OCI-LY3 (cell line): ENCODE measurements around the gene MYL7.
"Not testable (repeated sequence)": the region's sequence is repeated elsewhere in the genome, so short reads cannot be mapped to it uniquely, and the experiment has no call there.

Experiments
- H2AFZ ChIP-seq: fragments of 200-600, 300-600 bp; shearing (Covaris generic); 2 replicates; pipeline ENCODE4 v1.6.0; 2014; ENCODE audit warnings: antibody characterized with exemption, low read depth, low read length
- H3K27ac ChIP-seq: fragments of 200-600, 300-600 bp; sonication (generic); 2 replicates; pipeline ENCODE4 v1.5.1; 2014; ENCODE audit warnings: mild to moderate bottlenecking, low read length, moderate library complexity, mixed read lengths
- H3K27me3 ChIP-seq: fragments of 200-600, 300-600 bp; sonication (generic); 2 replicates; pipeline ENCODE4 v1.6.1; 2014; ENCODE audit warnings: low read depth, low read length, mixed read lengths
- H3K36me3 ChIP-seq: fragments of 200-600, 300-600 bp; sonication (generic); replicated peaks from 2 replicates; pipeline ENCODE3; 2014; ENCODE audit warnings: low read depth, low read length, mixed read lengths
- H3K4me1 ChIP-seq: fragments of 300-600, 200-600 bp; sonication (generic); 2 replicates; pipeline ENCODE4 v1.6.1; 2014; ENCODE audit warnings: low read length, mixed read lengths
- H3K4me2 ChIP-seq: fragments of 200-600, 300-600 bp; sonication (generic); 2 replicates; pipeline ENCODE4 v1.6.1; 2014; ENCODE audit warnings: low read length, mixed read lengths
- H3K4me3 ChIP-seq: fragments of 300-600, 200-600 bp; sonication (generic); 2 replicates; pipeline ENCODE4 v1.5.1; 2014; ENCODE audit warnings: antibody characterized with exemption, mild to moderate bottlenecking, low read length, moderate library complexity
- H3K79me2 ChIP-seq: fragments of 300-600, 200-600 bp; shearing (Covaris generic); 2 replicates; pipeline ENCODE4 v1.6.1; 2014; ENCODE audit warnings: mild to moderate bottlenecking, low read length, mixed read lengths
- H3K9ac ChIP-seq: fragments of 300-600, 200-600 bp; shearing (Covaris generic); 2 replicates; pipeline ENCODE4 v1.6.0; 2014; ENCODE audit warnings: mild to moderate bottlenecking, low read length, moderate library complexity
- H3K9me3 ChIP-seq: fragments of 200-600, 300-600 bp; shearing (Covaris generic); 2 replicates; pipeline ENCODE4 v1.6.1; 2014; ENCODE audit warnings: low read length, mixed read lengths; ENCODE audit not compliant: insufficient read depth
- H4K20me1 ChIP-seq: fragments of 200-600, 300-600 bp; sonication (generic); 2 replicates; pipeline ENCODE4 v1.6.1; 2016; ENCODE audit warnings: low read length, mixed read lengths; ENCODE audit not compliant: insufficient read depth
- CTCF ChIP-seq: fragments of 200-600, 300-600 bp; sonication (generic); IDR thresholded peaks from 2 replicates; pipeline ENCODE4 v1.5.1; 2014; ENCODE audit warnings: antibody characterized with exemption, low read length, low read depth
- EZH2phosphoT487 ChIP-seq: fragments of 200-600 bp; shearing (Covaris generic); IDR thresholded peaks from 2 replicates; pipeline ENCODE4 v1.6.1; 2018; ENCODE audit warnings: antibody characterized with exemption, mixed run types, low read depth

MYL7 gene

GRCh38 chr7:44131173-44132029 lies 9.7 kb downstream of the MYL7 start:
- TF ChIP-seq CTCF: peak; percentile 70
- TF ChIP-seq EZH2phosphoT487: no peak
- Histone ChIP-seq H3K79me2 (no peaks in the 10 kb centered on the region), H3K27me3 (no peaks in the 10 kb centered on the region), H3K4me1 (no peaks in the 10 kb centered on the region), H3K4me2 (no peak overlapping the region), H3K36me3 (no peaks in the 10 kb centered on the region), H3K4me3 (no peak overlapping the region), H4K20me1 (no peaks in the 10 kb centered on the region), H3K9me3 (no peaks in the 10 kb centered on the region), H2AFZ (no peak overlapping the region), H3K27ac (no peak overlapping the region), H3K9ac (no peak overlapping the region)

- no peak overlapping the region for H3K27ac ChIP-seq
- H3K9me3 ChIP-seq: no peaks in the 10 kb centered on the region
- TF ChIP-seq CTCF (no peak), EZH2phosphoT487 (no peak)
- no peaks in the 10 kb centered on the region for H3K4me1 ChIP-seq
- H3K9ac ChIP-seq: no peak overlapping the region
- H3K27me3 ChIP-seq: no peaks in the 10 kb centered on the region
- H3K4me3 ChIP-seq: no peak overlapping the region
- H4K20me1 ChIP-seq: no peaks in the 10 kb centered on the region
- no peak overlapping the region for H3K4me2 ChIP-seq
- H3K36me3 ChIP-seq: no peaks in the 10 kb centered on the region
- no peaks in the 10 kb centered on the region for H3K79me2 ChIP-seq
- H2AFZ ChIP-seq: no peak overlapping the region
Measured at GRCh38 chr7:44128721-44129582, 12.2 kb downstream of the MYL7 start.

- no peak overlapping the region for H3K4me2 ChIP-seq
- H3K27ac ChIP-seq: no peak overlapping the region
- no peak overlapping the region for H3K4me3 ChIP-seq
Measured at GRCh38 chr7:44127161-44127560, 14.0 kb downstream of the MYL7 start.

GRCh38 chr7:44126574-44126973 lies 14.6 kb downstream of the MYL7 start:
- H3K27me3 ChIP-seq, H3K4me2 ChIP-seq, H3K9ac ChIP-seq, H3K27ac ChIP-seq, H3K4me3 ChIP-seq, H2AFZ ChIP-seq, H3K4me1 ChIP-seq, H3K9me3 ChIP-seq, H3K36me3 ChIP-seq, H4K20me1 ChIP-seq: not testable (repeated sequence)
- H3K79me2 ChIP-seq: peaks cover 17% of the 10 kb centered on the region

More at GRCh38 chr7:44127161-44127560, 14.0 kb downstream of the MYL7 start:
- Histone ChIP-seq H4K20me1 (no peaks in the 10 kb centered on the region), H3K79me2 (peaks cover 11% of the 10 kb centered on the region), H3K9me3 (no peaks in the 10 kb centered on the region), H3K9ac (no peak overlapping the region), H3K4me1 (peaks cover 4% of the 10 kb centered on the region), H3K27me3 (no peaks in the 10 kb centered on the region), H2AFZ (no peak overlapping the region), H3K36me3 (no peaks in the 10 kb centered on the region)
- TF ChIP-seq EZH2phosphoT487 (no peak), CTCF (no peak)
